Dedifferentiated amniotic fluid mesenchymal stem cell (primary cell): ENCODE results near the gene TTC7B.

Experiments used
- DNase-seq: peaks from one replicate; pipeline ENCODE4 v3.0.0-alpha.2; 2016; ENCODE audit errors: extremely low spot score

TTC7B gene

DNA sequence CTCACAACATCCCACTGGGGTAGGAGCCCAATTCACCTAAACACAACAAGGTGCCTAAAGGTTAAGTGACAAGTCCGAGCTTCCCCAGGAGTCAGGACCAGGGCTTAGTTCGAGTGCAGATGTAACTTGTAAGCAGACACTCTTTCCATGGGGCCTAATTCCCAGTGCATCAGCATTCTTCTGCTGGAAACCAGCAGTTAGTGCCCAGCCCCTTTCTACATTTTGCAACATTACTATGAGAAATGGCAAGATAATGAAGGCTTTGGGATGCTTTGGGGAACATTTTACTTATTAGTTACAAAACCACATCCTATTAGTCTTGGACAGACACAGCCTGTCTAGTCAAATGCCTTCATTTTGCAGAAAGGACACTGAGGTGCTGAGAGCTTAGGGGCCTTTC is 239.6 kb downstream of the TTC7B start:
- no peak for DNase-seq

GRCh38 chr14:90575781-90576180 is 240.4 kb downstream of the TTC7B start:
- no peak for DNase-seq

DNA sequence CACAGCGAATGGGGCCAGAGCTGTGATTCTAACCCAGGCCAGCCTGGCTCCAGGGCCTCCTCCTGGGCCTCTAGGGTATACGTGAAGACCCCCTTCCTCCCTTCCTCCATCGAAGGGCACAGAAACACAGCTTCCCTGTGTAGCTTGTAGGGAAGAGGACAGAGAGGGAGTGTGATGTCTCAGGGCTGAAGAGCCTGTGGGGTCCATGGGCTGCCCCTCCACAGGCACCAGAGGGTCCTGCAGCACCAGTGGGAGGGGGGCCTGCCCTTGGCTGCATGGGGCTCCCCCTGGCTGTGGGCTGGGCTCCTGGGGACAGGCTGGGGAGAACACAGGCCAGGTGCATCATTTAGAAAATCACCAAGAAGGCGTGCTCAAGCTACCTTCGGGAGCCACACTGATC is 240.9 kb downstream of the TTC7B start:
- no peak for DNase-seq

- no peak for DNase-seq
These were observed 241.8 kb downstream of the TTC7B start for GRCh38 chr14:90574188-90575131.

GRCh38 chr14:90573385-90574105 is 242.7 kb downstream of the TTC7B start:
- DNase-seq: no peak

GRCh38 chr14:90572441-90573150 is 243.6 kb downstream of the TTC7B start:
- no peak for DNase-seq

DNA sequence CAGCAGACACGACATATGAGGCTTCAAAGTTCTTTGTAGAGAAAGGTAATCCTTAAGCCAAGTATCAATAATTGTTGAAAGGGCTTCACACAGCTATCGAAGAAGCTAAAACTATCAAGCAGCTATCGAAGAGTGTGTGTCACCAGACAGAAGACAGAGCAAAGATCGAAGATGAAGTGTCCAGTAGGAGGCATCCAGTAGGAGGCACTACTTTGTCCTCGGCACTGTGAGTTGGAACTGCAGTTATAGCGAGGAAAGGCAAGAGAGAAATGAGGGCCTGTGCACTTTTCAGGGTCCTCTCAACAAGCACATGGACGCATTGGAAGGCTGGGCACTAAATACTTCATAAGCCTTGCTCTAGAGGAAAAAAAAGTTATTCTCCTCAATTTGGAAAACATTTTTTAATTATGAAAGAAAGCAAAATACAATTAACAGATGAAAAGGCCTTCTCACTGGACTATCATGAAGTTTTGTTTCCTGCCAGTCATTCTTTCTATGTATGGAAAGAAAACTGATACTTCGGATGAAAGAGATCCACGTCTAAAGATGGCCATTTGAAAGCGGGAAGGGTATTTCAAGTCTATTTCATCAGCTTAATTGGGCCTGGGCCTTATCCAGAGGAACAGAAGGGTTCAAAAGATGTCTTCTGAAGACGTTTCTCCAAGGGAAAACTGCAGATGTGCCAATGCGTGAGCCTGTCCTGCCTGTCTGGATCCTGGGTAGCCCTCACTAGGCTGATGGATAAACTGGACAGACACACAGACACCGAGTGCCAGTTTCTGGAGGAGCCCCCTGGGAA is 244.9 kb downstream of the TTC7B start:
- no peak for DNase-seq

DNA sequence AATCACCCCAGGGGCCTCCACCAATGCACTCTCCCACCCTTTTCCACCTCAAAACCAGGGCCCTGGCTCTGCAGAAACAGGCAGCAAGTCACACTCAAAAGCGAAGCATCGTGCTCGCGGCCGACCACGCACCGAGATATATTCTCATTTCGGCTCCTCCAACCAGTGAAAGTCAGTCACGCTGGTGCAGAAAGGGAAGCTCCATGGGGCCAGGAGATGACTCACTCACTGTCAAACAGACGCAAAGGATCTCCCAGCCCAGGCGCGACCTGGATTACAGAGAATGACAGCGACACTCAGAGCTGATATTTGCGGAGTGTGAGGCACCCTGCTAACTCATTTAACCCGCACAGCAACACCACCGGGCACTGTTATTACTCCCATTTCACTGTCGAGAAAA is 245.8 kb downstream of the TTC7B start:
- no peak for DNase-seq

DNA sequence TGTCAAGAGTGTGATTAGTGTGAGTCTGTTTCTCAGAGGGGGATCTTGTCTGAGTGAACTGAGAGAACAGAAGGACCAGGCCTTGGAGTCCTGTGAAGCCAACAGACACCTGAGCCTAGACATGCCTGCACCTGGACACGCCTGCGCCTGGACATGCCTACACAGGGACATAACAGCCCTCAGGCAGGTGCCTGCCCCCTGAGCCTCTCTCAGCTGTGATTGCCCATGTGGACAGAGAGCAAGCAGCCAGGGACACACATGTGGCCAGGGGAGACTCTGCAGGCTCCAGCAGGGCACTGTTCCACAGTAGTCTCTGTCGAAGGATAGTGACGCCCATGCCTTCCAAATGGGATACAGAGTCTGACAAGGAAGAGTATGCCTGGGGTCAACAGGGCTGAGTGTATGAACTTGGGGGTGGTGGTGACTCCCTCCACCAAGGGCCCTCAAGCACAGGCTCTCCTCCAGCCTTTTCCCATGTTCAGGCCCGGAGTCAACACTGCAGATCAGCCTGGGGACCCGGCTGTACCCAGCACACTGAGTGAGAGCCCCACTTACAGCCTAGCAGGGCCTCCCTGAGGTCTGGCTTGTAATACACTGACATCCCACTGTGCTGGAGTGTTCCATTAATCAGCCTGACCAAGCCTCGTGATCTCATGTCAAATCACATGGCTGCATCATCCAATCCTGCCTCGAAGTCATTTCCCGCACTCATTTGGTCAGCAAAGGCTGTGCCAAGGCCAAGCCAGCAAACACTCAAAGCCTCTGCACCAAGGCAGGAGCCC is 246.4 kb downstream of the TTC7B start:
- no peak for DNase-seq

GRCh38 chr14:90569201-90569600 is 247.0 kb downstream of the TTC7B start:
- DNase-seq: no peak

GRCh38 chr14:90568405-90568804 is 247.8 kb downstream of the TTC7B start:
- DNase-seq: no peak

GRCh38 chr14:90567991-90568390 is 248.2 kb downstream of the TTC7B start:
- DNase-seq: no peak

- DNase-seq: no peak
These were observed 249.0 kb downstream of the TTC7B start for GRCh38 chr14:90567191-90567590.

DNA sequence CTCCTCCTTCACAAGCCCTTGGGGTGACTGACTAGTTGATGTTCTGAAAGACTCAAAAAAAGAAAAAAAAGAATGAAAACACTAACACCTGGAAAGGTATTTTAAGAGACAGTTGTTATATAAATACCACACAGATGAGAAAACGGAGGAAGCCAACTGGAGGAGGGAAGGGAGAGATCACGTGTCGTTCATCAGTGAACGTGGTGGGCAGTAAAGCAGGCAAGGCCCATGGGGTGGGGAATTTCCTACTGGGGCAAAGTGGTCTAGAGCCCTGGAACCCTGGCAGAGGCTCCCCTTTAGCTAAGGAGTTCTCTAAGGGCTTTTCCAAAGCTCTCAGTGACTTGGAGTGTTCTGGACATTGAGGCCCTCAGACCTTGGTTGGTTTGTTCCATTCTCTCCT is 249.7 kb downstream of the TTC7B start:
- no peak for DNase-seq

DNA sequence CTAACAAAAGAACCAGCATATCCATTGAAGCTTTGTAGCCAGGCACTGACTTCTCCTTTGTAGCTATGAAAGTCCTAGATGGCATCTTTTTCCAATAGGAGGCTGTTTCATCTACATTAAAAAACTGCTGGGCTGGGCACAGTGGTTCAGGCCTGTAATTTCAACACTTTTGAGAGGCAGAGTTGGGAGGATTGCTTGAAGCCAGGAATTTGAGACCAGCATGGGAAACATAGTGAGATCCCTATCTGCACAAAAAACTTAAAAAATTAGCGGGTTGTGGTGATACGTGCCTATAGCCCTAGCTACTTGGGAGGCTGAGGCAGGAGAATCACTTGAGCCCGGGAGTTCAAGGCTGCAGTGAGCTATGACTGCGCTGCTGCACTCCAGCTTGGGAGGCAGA is 251.7 kb downstream of the TTC7B start:
- DNase-seq: no peak

GRCh38 chr14:90562652-90563051 is 253.6 kb downstream of the TTC7B start:
- DNase-seq: no peak

DNA sequence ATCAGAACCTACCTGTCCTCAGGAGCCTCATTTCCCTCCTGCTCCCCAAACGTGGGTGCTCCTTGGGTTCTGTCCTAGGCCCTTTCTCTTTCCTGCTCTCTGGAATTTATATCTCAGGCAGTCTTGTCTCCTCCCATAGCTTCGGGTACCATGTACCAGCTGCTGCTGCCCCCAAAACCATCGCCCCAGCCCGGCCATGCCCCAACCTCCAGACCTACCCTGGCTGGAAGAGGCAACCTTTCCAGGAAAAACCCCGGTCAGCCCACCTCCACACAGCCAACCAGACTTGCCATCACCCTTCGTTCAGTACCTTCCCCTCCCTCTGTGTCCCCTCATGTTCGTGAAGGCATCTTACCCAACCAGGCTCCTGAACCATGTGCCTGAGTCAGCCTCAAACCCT is 254.3 kb downstream of the TTC7B start:
- no peak for DNase-seq

DNA sequence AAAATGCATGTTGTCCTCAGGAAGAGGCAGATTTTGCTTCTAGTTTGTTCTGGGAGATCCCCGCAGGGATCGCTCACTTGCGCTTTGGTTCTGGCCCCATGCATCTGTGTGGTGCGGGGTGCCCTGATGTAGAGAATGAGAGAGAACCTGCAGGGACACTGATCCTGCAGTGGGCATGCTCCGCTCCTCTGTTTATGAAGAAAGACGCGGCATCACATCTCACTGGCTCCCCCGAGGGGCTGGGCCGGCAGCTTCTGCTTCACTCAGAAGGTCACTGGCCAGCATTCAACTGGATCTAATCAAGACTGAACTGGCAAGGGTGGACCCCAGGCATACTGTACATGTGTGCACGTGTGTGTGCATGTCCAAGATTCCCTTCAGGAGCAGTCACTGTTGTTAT is 255.2 kb downstream of the TTC7B start:
- no peak for DNase-seq

- DNase-seq: no peak
These were observed 255.7 kb downstream of the TTC7B start for GRCh38 chr14:90560558-90560957.

- no peak for DNase-seq
These were observed 256.3 kb downstream of the TTC7B start for GRCh38 chr14:90559811-90560492.
